Activated T-helper 1 cell treated with anti-CD3 and anti-CD28 coated beads, Interleukin-12 subunit alpha, Interleukin-12 subunit beta, Interleukin-2, Interleukin-4 antibody, amounts not matched to agents 30 ng/mL and 10 ng/mL and 1 ng/mL, durations not matched to agents 14 hours and 24 hours and 36 hours (primary cell): ENCODE results near the gene TEX29. TPM values are rescaled to one million over a fixed set of nuclear protein-coding genes. Genes with fewer than 3 reads are reported as not detected.

Source experiments
- DNase-seq: peaks from one replicate; pipeline ENCODE4 v3.0.0; 2021; ENCODE audit warnings: low spot score
- H3K27ac Mint-ChIP-seq: one replicate; pipeline ENCODE4 v1.8.0; 2021; ENCODE audit warnings: mild to moderate bottlenecking, mixed read lengths
- H3K27me3 Mint-ChIP-seq: one replicate; pipeline ENCODE4 v1.8.0; 2022; ENCODE audit warnings: mild to moderate bottlenecking, moderate library complexity, mixed read lengths; ENCODE audit not compliant: insufficient read depth
- H3K36me3 Mint-ChIP-seq: one replicate; pipeline ENCODE4 v1.8.0; 2021; ENCODE audit warnings: low read depth, mixed read lengths
- H3K4me1 Mint-ChIP-seq: one replicate; pipeline ENCODE4 v1.8.0; 2021; ENCODE audit warnings: low read depth, mixed read lengths
- H3K4me3 Mint-ChIP-seq: one replicate; pipeline ENCODE4 v1.8.0; 2021; ENCODE audit warnings: mild to moderate bottlenecking, moderate library complexity, mixed read lengths
- H3K9me3 Mint-ChIP-seq: one replicate; pipeline ENCODE4 v1.8.0; 2021; ENCODE audit warnings: mixed read lengths
- intact Hi-C: fragments of 100-400 bp; cut with micrococcal nuclease; formaldehyde crosslinking; loops from one replicate; pipeline ENCODE4 v1.15.1; 2024
- total RNA-seq: library from RNA; stranded (reverse); gene quantifications from 2 replicates; pipeline ENCODE4 v1.2.3, GENCODE V29; 2022

The TEX29 gene
- total RNA-seq, 1 donor from 2014 or later: 0.70 TPM

DNA sequence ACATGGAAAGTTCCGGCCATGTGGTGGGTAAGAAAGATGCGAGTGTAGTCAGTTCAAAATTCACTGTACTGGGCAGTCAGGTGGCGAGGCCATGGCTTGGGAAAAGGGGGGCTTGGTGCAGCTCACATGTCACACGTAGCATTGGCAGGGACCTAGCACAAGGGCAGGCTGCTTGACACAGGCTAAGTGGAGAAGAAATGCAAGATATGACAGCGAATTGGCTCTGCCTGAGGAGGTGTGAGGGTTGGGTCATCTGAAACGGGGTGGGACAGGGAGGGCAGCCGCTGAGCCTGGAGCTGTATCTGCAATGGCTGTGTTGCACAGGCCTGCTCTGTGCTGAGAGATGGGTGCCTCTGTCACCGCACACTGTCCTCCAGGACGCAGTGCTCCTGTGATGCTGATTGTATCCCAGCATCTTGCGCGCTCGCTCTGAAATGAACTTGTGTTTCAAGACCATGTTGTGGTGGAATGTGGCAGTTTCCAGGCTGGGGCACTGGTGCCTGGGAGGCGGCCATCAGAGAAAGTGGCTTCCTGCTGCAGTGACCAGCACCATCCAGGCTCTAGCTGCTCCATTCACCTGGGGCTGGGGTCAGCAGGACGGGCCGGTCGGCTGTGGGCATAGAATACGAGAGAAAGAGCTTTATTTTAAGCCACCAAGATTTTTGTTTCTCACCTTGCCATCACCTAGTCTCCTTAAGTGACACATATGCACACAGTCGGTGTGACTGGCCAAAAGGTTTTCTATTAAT is 70.3 kb downstream of the TEX29 start:
- peak overlapping the region; percentile 33 for H3K27ac Mint-ChIP-seq
- no peaks in the 10 kb centered on the region for H3K4me1 Mint-ChIP-seq
- H3K36me3 Mint-ChIP-seq: no peaks in the 10 kb centered on the region
- DNase-seq: no peak
- intact Hi-C loops: no loop called here
- no peak overlapping the region for H3K4me3 Mint-ChIP-seq
- no peaks in the 10 kb centered on the region for H3K27me3 Mint-ChIP-seq
- H3K9me3 Mint-ChIP-seq: no peaks in the 10 kb centered on the region

DNA sequence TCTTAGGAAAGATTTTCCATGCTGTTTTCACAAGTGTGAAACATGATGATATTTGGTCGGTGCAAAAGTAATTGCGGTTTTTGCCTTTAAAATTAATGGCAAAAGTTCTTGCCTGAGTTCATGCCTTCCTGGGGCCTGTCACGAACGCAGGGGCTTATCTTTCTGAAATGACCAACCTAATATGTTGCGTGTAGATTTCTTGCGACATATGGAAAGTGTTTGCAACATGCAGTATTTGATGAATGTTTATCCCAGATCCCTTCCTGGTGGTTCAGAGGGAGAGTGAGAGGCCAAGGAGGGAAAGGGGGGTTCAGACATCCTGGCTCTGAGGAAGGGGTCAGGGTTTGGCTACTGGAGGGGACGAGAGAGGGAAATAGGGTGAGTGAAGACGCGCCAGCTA is 72.0 kb downstream of the TEX29 start:
- no peak overlapping the region for H3K27ac Mint-ChIP-seq
- H3K27me3 Mint-ChIP-seq: no peaks in the 10 kb centered on the region
- no peaks in the 10 kb centered on the region for H3K9me3 Mint-ChIP-seq
- intact Hi-C loops: no loop called here
- no peaks in the 10 kb centered on the region for H3K4me1 Mint-ChIP-seq
- H3K4me3 Mint-ChIP-seq: no peak overlapping the region
- DNase-seq: no peak
- H3K36me3 Mint-ChIP-seq: no peaks in the 10 kb centered on the region

- Mint-ChIP-seq H3K36me3 (no peaks in the 10 kb centered on the region), H3K4me1 (no peaks in the 10 kb centered on the region), H3K9me3 (no peaks in the 10 kb centered on the region), H3K27ac (no peak overlapping the region), H3K27me3 (no peaks in the 10 kb centered on the region), H3K4me3 (no peak overlapping the region)
- intact Hi-C loops: no loop called here
- DNase-seq: no peak
Measured at GRCh38 chr13:111393221-111393790, 72.9 kb downstream of the TEX29 start.

Other genes starting within 250 kb of the TEX29 start
- gene ARHGEF7, start 205.3 kb upstream of the TEX29 start, total RNA-seq: 72.2 and 73.7 TPM in 2 replicates